PC-9 (cell line): ENCODE data around the gene LBH.

Experiments
- EZH2 ChIP-seq: fragments of 200-600 bp; sonication (generic); IDR thresholded peaks from 2 replicates; pipeline ENCODE4 v1.8.0; 2017; ENCODE audit warnings: antibody characterized with exemption, low read depth
- TF ChIP-seq, protein P1 (sequence below): fragments of 200-600 bp; sonication (generic); conservative IDR thresholded peaks from 2 replicates; pipeline ENCODE4 v1.6.1; 2017; ENCODE audit warnings: mixed run types, antibody characterized with exemption, mild to moderate bottlenecking, moderate library complexity

DNA sequence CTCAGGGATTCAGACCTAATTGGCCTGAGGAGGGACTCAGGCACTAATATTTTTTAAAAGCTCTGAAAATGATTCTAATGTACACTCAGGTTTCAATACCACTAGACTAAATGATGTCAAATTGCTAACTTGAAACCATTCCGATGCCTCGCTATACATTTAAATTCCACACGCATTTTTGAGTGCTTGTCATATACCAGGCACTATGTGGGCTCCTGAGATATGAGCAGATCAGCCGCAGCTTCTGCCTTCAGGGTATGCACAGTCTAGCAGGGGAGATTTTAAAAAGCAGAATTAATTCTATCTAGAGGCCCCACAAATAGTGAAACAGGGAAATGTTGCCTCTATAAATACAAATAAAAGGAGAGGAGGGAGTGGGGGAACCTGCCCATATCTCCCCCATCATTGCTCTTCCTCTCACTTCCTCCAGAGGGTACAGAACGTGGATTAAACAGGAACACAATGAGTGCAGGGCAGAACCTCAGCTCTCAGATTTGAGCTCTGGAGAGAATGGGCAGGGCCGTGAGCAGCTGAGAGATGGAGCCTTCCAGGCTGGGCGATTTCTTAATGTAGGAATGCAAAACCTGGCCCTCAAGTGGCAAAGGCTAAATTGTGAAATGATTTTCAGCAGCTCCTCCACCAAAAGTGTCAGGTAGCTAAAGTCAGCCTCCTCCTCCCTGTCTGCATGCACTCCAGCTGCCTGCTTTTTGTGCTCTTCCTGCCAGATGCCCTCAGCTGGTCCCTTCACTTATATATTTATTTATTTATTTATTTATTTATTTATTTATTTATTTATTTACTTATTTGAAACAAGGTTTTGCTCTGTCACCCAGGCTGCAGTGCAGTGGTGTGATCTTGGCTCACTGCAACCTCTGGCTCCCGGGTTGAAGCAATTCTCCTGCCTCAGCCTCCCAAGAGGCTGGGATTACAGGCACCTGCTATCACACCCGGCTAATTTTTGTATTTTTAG lies 24.6 kb upstream of the LBH start:
- TF ChIP-seq, protein P1, sequence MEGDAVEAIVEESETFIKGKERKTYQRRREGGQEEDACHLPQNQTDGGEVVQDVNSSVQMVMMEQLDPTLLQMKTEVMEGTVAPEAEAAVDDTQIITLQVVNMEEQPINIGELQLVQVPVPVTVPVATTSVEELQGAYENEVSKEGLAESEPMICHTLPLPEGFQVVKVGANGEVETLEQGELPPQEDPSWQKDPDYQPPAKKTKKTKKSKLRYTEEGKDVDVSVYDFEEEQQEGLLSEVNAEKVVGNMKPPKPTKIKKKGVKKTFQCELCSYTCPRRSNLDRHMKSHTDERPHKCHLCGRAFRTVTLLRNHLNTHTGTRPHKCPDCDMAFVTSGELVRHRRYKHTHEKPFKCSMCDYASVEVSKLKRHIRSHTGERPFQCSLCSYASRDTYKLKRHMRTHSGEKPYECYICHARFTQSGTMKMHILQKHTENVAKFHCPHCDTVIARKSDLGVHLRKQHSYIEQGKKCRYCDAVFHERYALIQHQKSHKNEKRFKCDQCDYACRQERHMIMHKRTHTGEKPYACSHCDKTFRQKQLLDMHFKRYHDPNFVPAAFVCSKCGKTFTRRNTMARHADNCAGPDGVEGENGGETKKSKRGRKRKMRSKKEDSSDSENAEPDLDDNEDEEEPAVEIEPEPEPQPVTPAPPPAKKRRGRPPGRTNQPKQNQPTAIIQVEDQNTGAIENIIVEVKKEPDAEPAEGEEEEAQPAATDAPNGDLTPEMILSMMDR = no peak
- no peak for TF ChIP-seq EZH2
